GM12873 (cell line): ENCODE measurements around the gene STK35.

ENCODE experiments used
- TF ChIP-seq, protein P1 (sequence below): IDR thresholded peaks from 2 replicates; pipeline ENCODE4 v1.5.1; 2012; ENCODE audit warnings: low read depth, mild to moderate bottlenecking, moderate library complexity, low read length, control low read depth; ENCODE audit not compliant: insufficient read depth; ENCODE audit errors: missing control alignments

The STK35 gene

DNA sequence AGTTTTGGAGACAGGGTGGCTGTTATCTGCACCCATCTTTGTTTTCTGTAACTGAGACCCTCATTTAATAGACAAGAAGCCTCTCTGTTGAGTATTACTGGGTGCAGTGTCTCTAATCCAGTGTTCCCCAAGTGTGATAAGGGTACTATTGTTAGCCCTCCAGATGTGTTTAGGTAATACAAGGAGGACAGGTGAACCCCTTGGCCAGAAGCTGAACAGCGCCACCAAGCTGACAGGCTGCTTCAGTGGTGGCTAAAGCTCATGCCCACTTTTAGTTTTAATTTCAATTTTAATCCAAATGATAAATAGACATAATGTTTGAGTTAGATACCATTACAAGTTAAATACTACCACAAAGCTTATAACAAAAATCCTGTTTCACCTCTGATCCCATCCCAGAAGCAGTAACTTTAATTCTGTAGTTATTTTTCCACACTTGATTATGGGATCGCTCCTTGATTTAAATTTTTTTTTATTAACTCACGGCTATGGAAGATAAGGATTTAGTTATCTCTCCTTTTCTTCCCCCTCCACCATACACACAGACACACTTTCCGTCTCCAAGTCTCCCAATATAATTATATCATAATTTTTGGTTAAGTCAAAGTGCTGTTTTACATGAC, 8.4 kb upstream of the STK35 start:
- TF ChIP-seq, protein P1, sequence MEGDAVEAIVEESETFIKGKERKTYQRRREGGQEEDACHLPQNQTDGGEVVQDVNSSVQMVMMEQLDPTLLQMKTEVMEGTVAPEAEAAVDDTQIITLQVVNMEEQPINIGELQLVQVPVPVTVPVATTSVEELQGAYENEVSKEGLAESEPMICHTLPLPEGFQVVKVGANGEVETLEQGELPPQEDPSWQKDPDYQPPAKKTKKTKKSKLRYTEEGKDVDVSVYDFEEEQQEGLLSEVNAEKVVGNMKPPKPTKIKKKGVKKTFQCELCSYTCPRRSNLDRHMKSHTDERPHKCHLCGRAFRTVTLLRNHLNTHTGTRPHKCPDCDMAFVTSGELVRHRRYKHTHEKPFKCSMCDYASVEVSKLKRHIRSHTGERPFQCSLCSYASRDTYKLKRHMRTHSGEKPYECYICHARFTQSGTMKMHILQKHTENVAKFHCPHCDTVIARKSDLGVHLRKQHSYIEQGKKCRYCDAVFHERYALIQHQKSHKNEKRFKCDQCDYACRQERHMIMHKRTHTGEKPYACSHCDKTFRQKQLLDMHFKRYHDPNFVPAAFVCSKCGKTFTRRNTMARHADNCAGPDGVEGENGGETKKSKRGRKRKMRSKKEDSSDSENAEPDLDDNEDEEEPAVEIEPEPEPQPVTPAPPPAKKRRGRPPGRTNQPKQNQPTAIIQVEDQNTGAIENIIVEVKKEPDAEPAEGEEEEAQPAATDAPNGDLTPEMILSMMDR, result peak; percentile 72

DNA sequence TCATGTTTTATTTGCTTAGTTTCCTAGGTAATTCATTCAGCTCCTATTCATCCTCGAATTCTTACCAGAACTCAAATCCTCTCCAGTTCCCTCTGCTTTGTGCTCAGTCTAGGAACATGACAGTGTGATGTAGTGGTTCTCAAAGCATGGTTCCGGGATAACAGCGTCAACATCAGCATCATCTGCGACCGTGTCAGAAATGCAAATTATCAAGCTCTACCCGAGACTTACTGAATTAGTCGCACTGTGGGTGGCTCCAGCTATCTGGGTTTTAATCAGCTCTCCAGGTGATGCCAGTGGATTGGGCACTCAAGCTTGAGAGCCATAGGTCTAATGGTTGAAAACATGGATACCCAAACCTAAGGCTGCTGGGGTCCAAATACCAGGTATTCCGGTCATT, 7.7 kb upstream of the STK35 start:
- TF ChIP-seq, protein P1, result no peak

DNA sequence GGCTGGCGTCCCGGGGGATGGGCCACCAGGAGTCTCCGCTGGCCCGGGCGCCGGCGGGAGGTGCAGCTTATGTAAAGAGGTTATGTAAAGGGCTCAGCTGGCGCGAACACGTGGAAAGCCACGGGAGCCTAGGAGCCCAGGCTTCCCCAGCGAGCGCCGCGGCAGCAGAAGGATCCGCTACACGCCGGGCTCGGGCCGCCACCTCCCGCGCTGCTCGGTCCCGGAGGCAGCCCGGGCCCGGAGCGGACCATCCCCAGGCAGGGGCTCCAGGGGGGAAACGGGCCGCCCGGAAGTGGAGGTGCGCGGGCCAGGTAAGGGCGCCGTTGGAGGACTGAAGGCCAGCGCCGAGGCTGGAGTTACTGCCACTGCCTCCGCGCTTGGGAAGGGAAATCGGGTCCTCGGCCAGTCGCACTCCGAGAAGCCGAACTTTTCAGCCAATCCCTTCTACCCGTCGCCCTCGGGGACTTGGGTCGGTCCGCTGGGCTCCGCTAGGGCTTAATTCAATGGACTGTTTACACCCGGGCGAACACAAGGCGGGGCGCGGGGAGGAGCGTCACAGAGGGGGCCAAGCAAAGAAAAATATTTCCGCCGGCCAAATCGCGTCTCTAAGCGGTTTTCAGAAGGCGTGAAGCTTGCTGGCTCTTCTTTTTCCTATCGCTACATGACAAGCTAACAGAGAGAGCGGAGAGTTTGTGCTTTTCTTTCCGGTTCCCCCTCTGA, 398 bp downstream of the STK35 start:
- TF ChIP-seq, protein P1, result no peak

DNA sequence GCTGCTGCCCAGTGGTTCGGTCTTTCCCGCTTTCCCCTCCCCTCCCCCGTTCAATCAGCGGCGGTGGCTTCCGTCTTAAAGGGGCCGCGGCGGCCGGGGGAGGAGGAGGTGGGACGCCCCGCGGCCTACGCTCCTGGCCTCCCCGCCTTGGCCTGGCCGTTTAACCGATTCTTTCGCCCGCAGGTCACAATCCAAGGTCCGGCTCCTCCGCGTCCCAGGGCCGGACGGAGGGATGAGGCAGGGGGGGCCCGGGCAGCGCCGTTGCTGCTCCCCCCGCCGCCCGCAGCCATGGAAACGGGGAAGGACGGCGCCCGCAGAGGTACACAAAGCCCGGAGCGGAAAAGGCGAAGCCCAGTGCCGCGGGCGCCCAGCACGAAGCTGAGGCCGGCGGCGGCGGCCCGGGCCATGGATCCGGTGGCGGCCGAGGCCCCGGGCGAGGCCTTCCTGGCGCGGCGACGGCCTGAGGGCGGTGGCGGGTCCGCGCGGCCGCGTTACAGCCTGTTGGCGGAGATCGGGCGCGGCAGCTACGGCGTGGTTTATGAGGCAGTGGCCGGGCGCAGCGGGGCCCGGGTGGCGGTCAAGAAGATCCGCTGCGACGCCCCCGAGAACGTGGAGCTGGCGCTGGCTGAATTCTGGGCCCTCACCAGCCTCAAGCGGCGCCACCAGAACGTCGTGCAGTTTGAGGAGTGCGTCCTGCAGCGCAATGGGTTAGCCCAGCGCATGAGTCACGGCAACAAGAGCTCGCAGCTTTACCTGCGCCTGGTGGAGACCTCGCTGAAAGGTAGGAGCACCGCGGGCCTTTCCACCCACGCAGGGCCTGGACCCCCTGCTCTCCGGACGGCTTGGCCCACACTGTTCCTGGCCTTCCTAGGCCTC, 1.2 kb downstream of the STK35 start:
- TF ChIP-seq, protein P1, result no peak

DNA sequence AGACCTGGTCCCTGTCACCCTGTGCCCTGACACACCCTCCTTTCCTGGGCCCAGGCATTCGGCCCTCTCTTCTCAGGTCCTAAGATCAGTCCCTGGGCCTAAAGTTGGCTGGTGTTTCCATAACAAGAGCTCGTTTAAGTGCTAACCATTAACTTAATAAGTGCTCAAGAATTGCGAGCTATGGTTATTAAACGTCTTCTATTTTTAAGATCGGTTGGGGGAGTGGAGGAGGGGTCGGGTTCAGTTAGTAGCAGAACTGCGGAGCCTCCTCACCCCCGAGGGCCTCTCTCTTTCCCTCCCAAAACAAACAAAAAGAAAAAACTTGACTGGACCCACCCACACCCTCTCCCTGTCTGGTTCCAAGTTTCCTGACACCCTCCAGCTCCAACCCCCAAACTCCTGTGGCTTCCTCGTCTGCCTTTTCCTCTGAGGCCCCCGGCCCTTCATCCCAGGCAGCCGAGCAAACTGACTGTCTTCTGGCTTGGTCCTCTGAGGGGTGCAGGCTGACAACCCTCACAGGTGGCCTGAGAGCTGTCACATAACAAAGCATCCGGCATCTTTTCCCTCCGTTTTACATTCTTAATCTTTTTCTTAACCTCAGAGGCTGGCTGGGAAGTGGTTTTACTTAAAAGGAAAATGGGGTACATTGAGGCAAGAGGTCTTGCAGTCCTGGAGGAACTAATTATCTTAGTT, 2.0 kb downstream of the STK35 start:
- TF ChIP-seq, protein P1, result no peak

DNA sequence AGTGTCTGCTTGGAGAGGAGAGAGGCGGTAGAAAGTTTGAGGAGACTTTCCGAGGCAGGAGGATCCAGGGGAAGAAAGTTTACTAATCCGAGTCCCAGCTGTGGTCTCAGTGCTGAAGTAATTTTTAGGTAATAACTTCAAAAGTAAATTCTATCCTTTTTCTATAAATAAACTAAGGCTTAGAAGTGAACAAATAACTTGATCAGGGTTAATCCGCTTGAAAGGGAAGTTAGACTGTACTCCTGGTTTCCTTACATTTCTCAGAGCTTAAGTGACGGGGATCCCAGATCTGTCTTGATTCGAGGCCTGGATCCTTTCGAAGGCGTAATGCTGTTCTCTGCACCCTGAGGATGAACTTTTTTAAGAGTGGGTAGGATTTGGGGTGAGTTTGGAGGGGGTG, 2.6 kb downstream of the STK35 start:
- TF ChIP-seq, protein P1, result no peak
